AG04450 (cell line): ENCODE data around the gene ALOX5AP. TPM values are rescaled to one million over a fixed set of nuclear protein-coding genes. Genes with fewer than 3 reads are reported as not detected.

Experiments used
- CTCF ChIA-PET: fragments of 300-600, 350-600 bp; formaldehyde crosslinking; extraction: SDS; loops from one replicate; lab custom pipeline; 2022; ENCODE audit warnings: antibody characterized with exemption, inconsistent platforms; lab: Charles Lee
- POLR2A ChIA-PET: fragments of 350-600 bp; formaldehyde crosslinking; extraction: SDS; loops from one replicate; lab custom pipeline; 2021; ENCODE audit warnings: antibody characterized with exemption, inconsistent platforms; lab: Yijun Ruan, JAX
- DNase-seq: peaks from one replicate; pipeline ENCODE4 v3.0.0-alpha.2; 2011; ENCODE audit warnings: low read depth, low spot score
- H3K27ac ChIP-seq: one replicate; pipeline ENCODE4 v1.5.1; 2012; ENCODE audit warnings: low read depth, low read length, control low read depth
- H3K27me3 ChIP-seq: one replicate; pipeline ENCODE4 v1.6.0; 2012; ENCODE audit warnings: low read length; ENCODE audit not compliant: control insufficient read depth, insufficient read depth
- H3K4me3 ChIP-seq: 2 replicates; pipeline ENCODE4 v1.5.1; 2011; ENCODE audit warnings: mild to moderate bottlenecking, low read depth, low read length, control low read depth
- H3K9me3 ChIP-seq: 2 replicates; pipeline ENCODE4 v1.5.1; 2012; ENCODE audit warnings: low read length; ENCODE audit not compliant: control insufficient read depth, insufficient read depth
- polyA plus RNA-seq: library from polyadenylated mRNA; depleted of rRNA; stranded (reverse); fragments of >200 nt; gene quantifications from 2 replicates; pipeline ENCODE4 v1.2.3, GENCODE V29; 2011
- TF ChIP-seq, protein P1 (sequence below): IDR thresholded peaks from 2 replicates; pipeline ENCODE4 v1.5.1; 2011; ENCODE audit warnings: low read depth, low read length, control low read depth, inconsistent platforms

Gene ALOX5AP
- polyA plus RNA-seq, 1 experiment: 6.4 TPM

DNA sequence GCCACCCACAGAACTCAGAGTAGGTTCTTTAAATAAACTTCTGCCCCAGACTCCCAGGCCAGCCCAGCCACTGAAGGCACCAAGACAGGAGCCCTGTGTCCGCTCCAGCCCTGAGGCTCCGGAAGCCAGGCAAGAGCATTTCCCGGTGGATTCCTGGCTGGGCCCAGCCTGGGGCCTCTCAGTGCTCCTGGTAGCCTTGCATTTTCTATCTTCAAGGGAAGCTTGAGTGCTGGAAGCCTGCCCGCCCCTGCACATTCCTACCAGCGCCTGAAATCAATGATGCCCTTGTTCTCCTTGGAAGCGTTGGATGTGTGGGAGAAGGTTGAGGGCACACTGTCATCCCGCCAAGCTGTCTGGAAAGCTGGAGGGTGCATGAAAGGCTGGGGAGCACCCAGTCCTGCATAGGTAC is 70.3 kb downstream of the ALOX5AP start:
- no peaks in the 10 kb centered on the region for H3K27me3 ChIP-seq
- no peaks in the 10 kb centered on the region; the same call in 1 of the 2 replicates for H3K9me3 ChIP-seq
- no peak overlapping the region for H3K4me3 ChIP-seq
- CTCF ChIA-PET: interaction anchor here (0.6 to 2.2 kb wide), 4 partner anchors 9 to 240 kb away, joined by 3 to 15 read pairs (median 6); no protein-coding TSS in a partner anchor
- no peak overlapping the region for H3K27ac ChIP-seq
- TF ChIP-seq, protein P1, sequence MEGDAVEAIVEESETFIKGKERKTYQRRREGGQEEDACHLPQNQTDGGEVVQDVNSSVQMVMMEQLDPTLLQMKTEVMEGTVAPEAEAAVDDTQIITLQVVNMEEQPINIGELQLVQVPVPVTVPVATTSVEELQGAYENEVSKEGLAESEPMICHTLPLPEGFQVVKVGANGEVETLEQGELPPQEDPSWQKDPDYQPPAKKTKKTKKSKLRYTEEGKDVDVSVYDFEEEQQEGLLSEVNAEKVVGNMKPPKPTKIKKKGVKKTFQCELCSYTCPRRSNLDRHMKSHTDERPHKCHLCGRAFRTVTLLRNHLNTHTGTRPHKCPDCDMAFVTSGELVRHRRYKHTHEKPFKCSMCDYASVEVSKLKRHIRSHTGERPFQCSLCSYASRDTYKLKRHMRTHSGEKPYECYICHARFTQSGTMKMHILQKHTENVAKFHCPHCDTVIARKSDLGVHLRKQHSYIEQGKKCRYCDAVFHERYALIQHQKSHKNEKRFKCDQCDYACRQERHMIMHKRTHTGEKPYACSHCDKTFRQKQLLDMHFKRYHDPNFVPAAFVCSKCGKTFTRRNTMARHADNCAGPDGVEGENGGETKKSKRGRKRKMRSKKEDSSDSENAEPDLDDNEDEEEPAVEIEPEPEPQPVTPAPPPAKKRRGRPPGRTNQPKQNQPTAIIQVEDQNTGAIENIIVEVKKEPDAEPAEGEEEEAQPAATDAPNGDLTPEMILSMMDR: no peak
- no peak for DNase-seq
- POLR2A ChIA-PET: no interaction called here

DNA sequence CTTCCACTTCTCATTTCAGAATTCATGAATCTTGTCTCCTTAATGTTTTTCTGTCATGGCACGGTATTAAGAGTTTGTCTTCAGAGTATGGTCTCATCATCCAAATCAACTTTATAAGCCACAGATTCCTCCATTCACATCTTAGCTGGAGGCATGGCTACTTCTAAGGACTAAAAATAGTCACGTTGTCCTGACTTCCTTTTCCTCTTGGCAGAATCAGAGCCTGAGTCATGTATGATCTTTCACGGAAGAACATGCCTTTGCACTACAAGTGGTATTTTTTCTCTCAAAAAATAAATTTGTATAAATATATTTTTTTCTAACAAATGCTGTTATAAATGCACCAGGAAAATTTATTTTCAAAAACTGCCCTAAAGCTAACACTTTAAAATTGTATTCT is 71.4 kb downstream of the ALOX5AP start:
- ChIA-PET POLR2A (interaction anchor here (0.7 kb wide), 2 partner anchors 116 to 681 kb away, joined by 3 read pairs; no protein-coding TSS in a partner anchor), CTCF (interaction anchor here (0.6 to 2.5 kb wide), 4 partner anchors 59 to 238 kb away, joined by 3 to 12 read pairs (median 5); no protein-coding TSS in a partner anchor)
- H3K4me3 ChIP-seq: no peak overlapping the region
- no peak overlapping the region for H3K27ac ChIP-seq
- DNase-seq: no peak
- TF ChIP-seq, protein P1: no peak
- H3K27me3 ChIP-seq: no peaks in the 10 kb centered on the region
- H3K9me3 ChIP-seq: no peaks in the 10 kb centered on the region; the same call in 1 of the 2 replicates

DNA sequence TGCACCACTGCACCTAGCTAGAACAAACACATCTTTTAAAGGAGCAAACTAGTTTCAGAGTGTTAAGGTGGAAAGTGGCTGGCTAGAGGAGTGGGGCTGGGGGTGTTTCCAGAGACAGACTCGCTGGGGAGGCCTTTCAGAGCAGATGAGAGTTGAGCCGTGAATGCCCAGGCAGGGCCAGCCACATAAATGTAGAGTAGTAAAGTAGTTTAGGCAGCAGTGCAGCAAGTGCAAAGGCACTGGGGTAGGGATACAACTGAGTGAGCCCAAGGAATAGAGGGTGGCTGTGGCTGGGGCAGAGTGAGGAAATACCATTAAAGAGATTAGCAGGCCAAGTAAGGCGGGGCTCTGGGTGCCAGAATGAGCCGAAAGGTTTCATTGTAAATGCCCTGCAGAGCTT is 72.0 kb downstream of the ALOX5AP start:
- no peaks in the 10 kb centered on the region for H3K27me3 ChIP-seq
- CTCF ChIA-PET: interaction anchor here (0.6 to 2.5 kb wide), 5 partner anchors 58 to 285 kb away, joined by 3 to 12 read pairs (median 6); no protein-coding TSS in a partner anchor
- H3K9me3 ChIP-seq: no peaks in the 10 kb centered on the region; the same call in 1 of the 2 replicates
- POLR2A ChIA-PET: interaction anchor here (0.7 kb wide), 3 partner anchors 38 to 682 kb away, joined by 3 to 6 read pairs (median 3); no protein-coding TSS in a partner anchor
- TF ChIP-seq, protein P1: no peak
- H3K27ac ChIP-seq: no peak overlapping the region
- no peak overlapping the region for H3K4me3 ChIP-seq
- no peak for DNase-seq

DNA sequence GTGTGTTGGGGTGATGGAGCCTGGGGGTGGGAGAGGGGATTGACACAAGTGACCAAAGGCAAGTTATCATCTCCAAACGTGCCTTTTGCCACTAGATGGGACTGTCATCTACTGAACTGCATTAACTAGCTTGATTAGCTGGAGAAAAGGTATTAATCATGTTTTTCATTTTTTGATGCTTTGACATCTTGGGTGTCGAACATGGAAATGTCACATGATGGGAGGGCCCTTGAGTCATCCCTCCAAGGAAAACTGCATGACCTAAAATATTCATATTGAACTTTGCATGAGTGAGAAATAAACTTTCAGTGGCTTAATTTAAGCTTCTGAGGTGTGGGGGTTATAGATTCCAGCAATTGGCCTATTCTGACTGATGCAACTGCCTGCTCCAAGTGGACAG is 73.3 kb downstream of the ALOX5AP start:
- no peak overlapping the region for H3K27ac ChIP-seq
- H3K4me3 ChIP-seq: no peak overlapping the region
- DNase-seq: no peak
- TF ChIP-seq, protein P1: no peak
- ChIA-PET POLR2A (no interaction called here), CTCF (interaction anchor here (0.7 to 2.5 kb wide), 4 partner anchors 17 to 337 kb away, joined by 3 to 12 read pairs (median 6); no protein-coding TSS in a partner anchor)
- H3K9me3 ChIP-seq: no peaks in the 10 kb centered on the region; the same call in 1 of the 2 replicates
- no peaks in the 10 kb centered on the region for H3K27me3 ChIP-seq

DNA sequence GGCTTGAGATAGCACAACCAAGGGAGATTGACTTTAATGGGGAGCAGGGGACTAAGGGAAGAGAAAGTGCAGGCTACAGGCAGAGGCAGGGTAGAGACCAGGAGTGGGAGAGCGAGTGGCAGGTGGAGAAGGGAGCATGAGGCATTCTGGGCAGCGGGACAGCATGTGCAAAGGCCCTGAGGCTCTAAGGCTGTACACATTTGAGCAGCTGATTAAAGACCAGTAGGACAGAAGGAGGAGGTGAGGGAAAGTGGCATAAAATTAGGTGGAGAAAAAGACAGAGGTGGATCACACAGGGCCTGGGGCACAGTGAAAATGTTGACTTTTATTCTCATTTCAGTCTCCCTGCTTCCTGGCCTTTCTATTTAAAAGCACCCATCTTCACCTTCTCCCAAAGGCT is 74.4 kb downstream of the ALOX5AP start:
- DNase-seq: no peak
- no peak overlapping the region for H3K4me3 ChIP-seq
- ChIA-PET POLR2A (no interaction called here), CTCF (no interaction called here)
- no peak overlapping the region for H3K27ac ChIP-seq
- TF ChIP-seq, protein P1: no peak
- H3K9me3 ChIP-seq: no peaks in the 10 kb centered on the region; the same call in 1 of the 2 replicates
- no peaks in the 10 kb centered on the region for H3K27me3 ChIP-seq
